Measurements from ENCODE around the gene PAX1. TPM values are rescaled to one million over a fixed set of nuclear protein-coding genes. Genes with fewer than 3 reads are reported as not detected.

PAX1 gene
- total and polyA plus RNA-seq, 2 donors (not counting 1 experiment from before 2014, with no cell fraction given): not detected

- Histone ChIP-seq H3K27me3 (ENCODE audit: control insufficient read depth, insufficient read depth, low read length) (no peaks in the 10 kb centered on the region), H3K27ac (ENCODE audit: insufficient read depth, low read length) (no peak overlapping the region), H3K9ac (ENCODE audit: insufficient read depth, low read length) (no peak overlapping the region), H2AFZ (ENCODE audit: low read length) (no peak overlapping the region), H4K20me1 (ENCODE audit: control insufficient read depth, extremely low read depth, insufficient read depth, low read length) (no peaks in the 10 kb centered on the region), H3K4me3 (replicated peaks in 1 of 4; ENCODE audit: control extremely low read depth in 1 of 4, insufficient read depth in 1 of 4, low read depth in 3 of 4, low read length in 4 of 4) (no peak overlapping the region), H3K79me2 (ENCODE audit: control insufficient read depth, insufficient read depth, low read length) (no peaks in the 10 kb centered on the region), H3K36me3 (ENCODE audit: control insufficient read depth, insufficient read depth, low read length) (no peaks in the 10 kb centered on the region), H3K9me3 (ENCODE audit: control insufficient read depth, insufficient read depth, low read depth, low read length) (no peaks in the 10 kb centered on the region), H3K4me1 (ENCODE audit: control insufficient read depth, extremely low read depth, insufficient read depth, low read length) (no peaks in the 10 kb centered on the region), H3K4me2 (ENCODE audit: extremely low read depth, insufficient read depth, low read length) (no peak overlapping the region)
- TF ChIP-seq EZH2 (IDR thresholded peaks at IDR 0.05; ENCODE audit: low read length, missing control alignments): no peak
- no peak for TF ChIP-seq CTCF (conservative IDR thresholded peaks at IDR 0.05 in 1 of 2, IDR thresholded peaks at IDR 0.05 in 1 of 2; ENCODE audit: low read depth in 1 of 2, low read length in 2 of 2)
- DNase-seq (ENCODE audit: low read depth in 2 of 2): no peak
These were observed 35.8 kb downstream of the PAX1 start for GRCh38 chr20:21741266-21741665.

DNA sequence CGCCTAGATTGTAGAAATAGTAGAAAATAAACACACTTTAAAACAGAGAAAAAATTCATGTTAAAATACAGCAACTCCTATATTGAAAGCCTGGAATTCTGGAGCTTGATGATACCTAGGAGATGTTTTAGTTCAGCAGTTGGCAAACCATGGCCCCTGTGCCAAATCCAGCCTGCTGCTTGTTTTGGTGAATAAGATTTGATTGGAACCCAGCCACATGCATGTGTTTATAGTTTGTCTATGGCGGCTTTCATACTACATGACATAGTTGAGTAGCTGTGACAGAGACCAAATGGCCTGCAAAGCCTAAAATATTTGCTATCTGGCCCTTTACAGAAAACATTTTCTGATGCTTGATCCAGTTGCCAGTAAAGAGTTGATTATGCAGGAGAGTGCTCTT, 57.2 kb downstream of the PAX1 start:
- no peak for DNase-seq (ENCODE audit: low read depth in 2 of 2)
- no peak overlapping the region for H2AFZ ChIP-seq (ENCODE audit: low read length)
- no peak overlapping the region for H3K27ac ChIP-seq (ENCODE audit: insufficient read depth, low read length)
- TF ChIP-seq EZH2 (IDR thresholded peaks at IDR 0.05; ENCODE audit: low read length, missing control alignments): no peak
- H3K9me3 ChIP-seq (ENCODE audit: control insufficient read depth, insufficient read depth, low read depth, low read length): no peaks in the 10 kb centered on the region
- H3K4me3 ChIP-seq (replicated peaks in 1 of 4; ENCODE audit: control extremely low read depth in 1 of 4, insufficient read depth in 1 of 4, low read depth in 3 of 4, low read length in 4 of 4): no peak overlapping the region
- no peaks in the 10 kb centered on the region for H3K4me1 ChIP-seq (ENCODE audit: control insufficient read depth, extremely low read depth, insufficient read depth, low read length)
- no peaks in the 10 kb centered on the region for H3K27me3 ChIP-seq (ENCODE audit: control insufficient read depth, insufficient read depth, low read length)
- H3K4me2 ChIP-seq (ENCODE audit: extremely low read depth, insufficient read depth, low read length): no peak overlapping the region
- no peaks in the 10 kb centered on the region for H3K36me3 ChIP-seq (ENCODE audit: control insufficient read depth, insufficient read depth, low read length)
- no peak overlapping the region for H3K9ac ChIP-seq (ENCODE audit: insufficient read depth, low read length)
- H3K79me2 ChIP-seq (ENCODE audit: control insufficient read depth, insufficient read depth, low read length): no peaks in the 10 kb centered on the region
- H4K20me1 ChIP-seq (ENCODE audit: control insufficient read depth, extremely low read depth, insufficient read depth, low read length): no peaks in the 10 kb centered on the region

DNA sequence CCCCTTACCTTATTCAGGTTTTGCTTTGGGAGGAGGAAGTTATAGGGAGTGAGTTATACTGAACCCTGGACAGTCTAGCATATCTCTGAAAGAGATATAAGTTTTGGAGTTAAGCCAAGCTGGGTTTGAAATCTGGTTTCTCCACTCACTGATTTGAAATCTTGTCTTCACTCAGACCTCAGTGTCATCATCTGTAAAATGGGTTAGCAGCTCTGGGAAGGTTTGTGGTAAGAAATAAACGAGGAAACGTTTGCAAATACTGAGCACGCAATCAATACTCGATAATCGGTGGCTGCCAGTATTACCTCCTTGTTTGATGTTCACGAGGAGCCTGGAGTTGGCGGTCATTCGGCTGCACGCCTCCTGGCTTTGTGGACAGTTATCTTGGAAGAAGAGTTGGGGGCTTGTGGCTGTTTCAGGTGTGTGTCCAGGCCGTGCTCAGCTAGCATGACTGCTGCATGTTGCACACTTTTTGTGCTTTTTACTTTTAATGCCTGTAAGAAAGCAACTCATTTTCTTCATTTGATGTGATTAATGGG, 61.8 kb downstream of the PAX1 start:
- no peaks in the 10 kb centered on the region for H3K27me3 ChIP-seq (ENCODE audit: control insufficient read depth, insufficient read depth, low read length)
- no peak overlapping the region for H3K4me2 ChIP-seq (ENCODE audit: extremely low read depth, insufficient read depth, low read length)
- no peak overlapping the region for H3K27ac ChIP-seq (ENCODE audit: insufficient read depth, low read length)
- H3K79me2 ChIP-seq (ENCODE audit: control insufficient read depth, insufficient read depth, low read length): no peaks in the 10 kb centered on the region
- H4K20me1 ChIP-seq (ENCODE audit: control insufficient read depth, extremely low read depth, insufficient read depth, low read length): no peaks in the 10 kb centered on the region
- H2AFZ ChIP-seq (ENCODE audit: low read length): no peak overlapping the region
- no peak for TF ChIP-seq EZH2 (IDR thresholded peaks at IDR 0.05; ENCODE audit: low read length, missing control alignments)
- no peak for TF ChIP-seq CTCF (conservative IDR thresholded peaks at IDR 0.05 in 1 of 2, IDR thresholded peaks at IDR 0.05 in 1 of 2; ENCODE audit: low read depth in 1 of 2, low read length in 2 of 2)
- H3K9ac ChIP-seq (ENCODE audit: insufficient read depth, low read length): no peak overlapping the region
- H3K36me3 ChIP-seq (ENCODE audit: control insufficient read depth, insufficient read depth, low read length): no peaks in the 10 kb centered on the region
- H3K9me3 ChIP-seq (ENCODE audit: control insufficient read depth, insufficient read depth, low read depth, low read length): no peaks in the 10 kb centered on the region
- H3K4me1 ChIP-seq (ENCODE audit: control insufficient read depth, extremely low read depth, insufficient read depth, low read length): no peaks in the 10 kb centered on the region
- DNase-seq (ENCODE audit: low read depth in 2 of 2): no peak
- H3K4me3 ChIP-seq (replicated peaks in 1 of 4; ENCODE audit: control extremely low read depth in 1 of 4, insufficient read depth in 1 of 4, low read depth in 3 of 4, low read length in 4 of 4): no peak overlapping the region
